K562 (cell line): ENCODE data around the gene DLX4. TPM values are rescaled to one million over a fixed set of nuclear protein-coding genes. Genes with fewer than 3 reads are reported as not detected.

Source experiments
- ATAC-seq: fragments of 200-7000 bp; cut with Tn5 transposase; 3 replicates; pipeline ENCODE4 v1.9.1; 2020; ENCODE audit warnings: moderate library complexity
- BruUV-seq: library from RNA; stranded (reverse); fragments of 400-500 nt; replicated peaks from 2 replicates; lab custom pipeline; 2021; lab: Mats Ljungman, UMichigan
- CTCF ChIA-PET: fragments of 300-600 bp; formaldehyde crosslinking; extraction: SDS; loops from one replicate; lab custom pipeline; 2021; ENCODE audit warnings: low intra/inter-chr PET ratio; lab: Yijun Ruan, JAX
- POLR2A ChIA-PET: fragments of 300-600, 350-650 bp; sonication (Branson Sonifier 250); formaldehyde crosslinking; extraction: SDS; loops from one replicate; lab custom pipeline; 2021; ENCODE audit warnings: antibody characterized with exemption, inconsistent platforms; lab: Yijun Ruan, JAX
- DNase-seq, 4 experiments: peaks; one replicate each; pipeline versions ENCODE4 v3.0.0 to v3.0.0-alpha.2; 2011 to 2018; ENCODE audit warnings: low spot score in 3 of 4, mixed read lengths in 3 of 4; ENCODE audit errors: extremely low read depth in 1 of 4
- FAIRE-seq: peaks from 2 replicates; lab custom pipeline; 2011; peaks lifted over from hg19 to GRCh38; lab: Jason Lieb, UNC
- H2AFZ ChIP-seq: 2 replicates; pipeline ENCODE4 v1.6.0; 2011; ENCODE audit warnings: low read depth, low read length, control low read depth, inconsistent platforms
- H3K27ac ChIP-seq: fragments of 200-600 bp; 3 replicates; pipeline ENCODE4 v1.8.0; 2011; ENCODE audit warnings: low read depth, mild to moderate bottlenecking, control low read depth, inconsistent platforms, low read length, moderate library complexity, mixed read lengths; ENCODE audit errors: extremely low read depth
- H3K27me3 ChIP-seq, 2 experiments: fragments of 300-600 bp in 1 of 2; 2 replicates in 1 of 2; 3 replicates in 1 of 2; pipeline versions ENCODE4 v1.6.0 to v1.8.0; 2011; ENCODE audit warnings: inconsistent platforms in 2 of 2, low read length in 2 of 2, mild to moderate bottlenecking in 1 of 2, mixed read lengths in 1 of 2, moderate library complexity in 1 of 2; ENCODE audit not compliant: control insufficient read depth in 2 of 2, insufficient read depth in 2 of 2
- H3K36me3 ChIP-seq: fragments of 300-600 bp; 3 replicates; pipeline ENCODE4 v1.8.0; 2011; ENCODE audit warnings: mild to moderate bottlenecking, low read length, inconsistent platforms; ENCODE audit not compliant: control insufficient read depth, insufficient read depth
- H3K4me1 ChIP-seq, 2 experiments: fragments of 200-600 bp in 1 of 2; replicated peaks in 1 of 2; 2 replicates in 1 of 2; 3 replicates in 1 of 2; pipeline versions ENCODE4 v1.5.1 to v1.8.0; 2011; ENCODE audit warnings: inconsistent platforms in 2 of 2, low read length in 2 of 2, mild to moderate bottlenecking in 1 of 2, mixed read lengths in 1 of 2, moderate library complexity in 1 of 2; ENCODE audit not compliant: control insufficient read depth in 2 of 2, insufficient read depth in 2 of 2
- H3K4me2 ChIP-seq: 2 replicates; pipeline ENCODE4 v1.6.1; 2011; ENCODE audit warnings: low read length, control low read depth, inconsistent platforms, mixed read lengths; ENCODE audit not compliant: insufficient read depth
- H3K4me3 ChIP-seq: fragments of 200-600 bp; sonication (generic), shearing (Covaris generic); 2 replicates; pipeline ENCODE4 v1.5.1; 2016; ENCODE audit warnings: control low read depth, inconsistent platforms
- H3K79me2 ChIP-seq: fragments of 200-600 bp; 3 replicates; pipeline ENCODE4 v1.8.0; 2011; ENCODE audit warnings: low read length, inconsistent platforms; ENCODE audit not compliant: control insufficient read depth, insufficient read depth
- H3K9ac ChIP-seq, 2 experiments: 2 replicates each; pipeline versions ENCODE4 v1.6.0 to v1.6.1; 2011; ENCODE audit warnings: low read depth in 2 of 2, low read length in 2 of 2, control low read depth in 1 of 2, inconsistent platforms in 1 of 2, mild to moderate bottlenecking in 1 of 2, mixed read lengths in 1 of 2; ENCODE audit not compliant: insufficient read depth in 1 of 2
- H3K9me1 ChIP-seq: one replicate; pipeline ENCODE4 v1.6.0; 2011; ENCODE audit warnings: inconsistent platforms, mild to moderate bottlenecking, low read length, moderate library complexity; ENCODE audit not compliant: control insufficient read depth, insufficient read depth
- H3K9me3 ChIP-seq: replicated peaks from 2 replicates; pipeline ENCODE4 v1.5.1; 2011; ENCODE audit warnings: low read depth, low read length, inconsistent platforms; ENCODE audit not compliant: control insufficient read depth, insufficient read depth
- H4K20me1 ChIP-seq: replicated peaks from 2 replicates; pipeline ENCODE4 v1.6.1; 2011; ENCODE audit warnings: low read length, inconsistent platforms, mixed read lengths; ENCODE audit not compliant: control insufficient read depth, insufficient read depth
- CBFA2T3 ChIP-seq: fragments of 450-650 bp; IDR thresholded peaks from 2 replicates; pipeline ENCODE4 v1.6.1; 2017
- HMGN3 ChIP-seq: IDR thresholded peaks from 2 replicates; pipeline ENCODE4 v1.6.1; 2011; ENCODE audit warnings: borderline replicate concordance, low read depth, mild to moderate bottlenecking, mixed read lengths, low read length; ENCODE audit not compliant: insufficient read length; ENCODE audit errors: extremely low read depth
- MNT ChIP-seq, 2 experiments: fragments of 450-650 bp; conservative IDR thresholded peaks; 2 replicates each; pipeline ENCODE4 v1.6.1; 2017; ENCODE audit warnings: mild to moderate bottlenecking in 2 of 2, moderate library complexity in 2 of 2
- PML ChIP-seq: IDR thresholded peaks from 2 replicates; pipeline ENCODE4 v1.6.1; 2012; ENCODE audit warnings: low read length, inconsistent platforms
- RFX5 ChIP-seq: IDR thresholded peaks from 2 replicates; pipeline ENCODE4 v1.6.1; 2011; ENCODE audit warnings: low read depth, mild to moderate bottlenecking, improper control_type of control experiment, low read length
- TAF7 ChIP-seq: fragments of 450-650 bp; IDR thresholded peaks from 2 replicates; pipeline ENCODE4 v1.6.1; 2016; ENCODE audit warnings: missing genetic modification characterization, missing compliant biosample characterization
- THRAP3 ChIP-seq: fragments of 450-650 bp; IDR thresholded peaks from 2 replicates; pipeline ENCODE4 v1.6.1; 2016; ENCODE audit warnings: mild to moderate bottlenecking, inconsistent platforms, borderline replicate concordance
- ZNF561 ChIP-seq: fragments of 450-650 bp; formaldehyde crosslinking; conservative IDR thresholded peaks from 2 replicates; pipeline ENCODE4 v1.4.0; 2020; ENCODE audit warnings: mild to moderate bottlenecking, moderate library complexity
- WGBS: fragments of 100-300 bp; shearing (Covaris generic); methylation state at CpG from one replicate; pipeline ENCODE4 v1.1.6; 2016; ENCODE audit warnings: low coverage, mixed read lengths; ENCODE audit not compliant: insufficient coverage; ENCODE audit errors: missing lambda C conversion rate; 5-methylcytosine and 5-hydroxymethylcytosine counted together
- in situ Hi-C: fragments of 300-500 bp; cut with MboI; formaldehyde crosslinking; loops from 4 replicates; pipeline ENCODE4 v1.15.0; 2018; ENCODE audit warnings: inconsistent platforms, mixed read lengths
- intact Hi-C: fragments of 100-400 bp; cut with micrococcal nuclease; formaldehyde crosslinking; loops from 2 replicates; pipeline ENCODE4 v1.14.2; 2022
- polyA plus RNA-seq, 8 experiments: library from polyadenylated mRNA; depleted of rRNA in 4 of 8; stranded (reverse) in 5 of 8; unstranded in 3 of 8; fragments of >200 nt; fragmentation: Nextera tagmentation in 2 of 8; fragmentation: Illumina TruSeq in 1 of 8; extraction: Ambion mirVana in 2 of 8; extraction: Trizol in 1 of 8; gene quantifications; 2 replicates each; pipeline versions ENCODE4 v1.2.1 to v1.2.3, GENCODE V29; 2011 to 2014; ENCODE audit warnings: inconsistent platforms in 1 of 8, missing spikeins in 1 of 8
- total RNA-seq, 7 experiments: library from RNA; depleted of rRNA in 6 of 7; stranded (reverse); fragments of >200 nt in 6 of 7; fragmentation: Illumina TruSeq in 2 of 7; extraction: Trizol in 2 of 7; gene quantifications; 2 replicates each; pipeline versions ENCODE4 v1.2.1 to v1.2.3, GENCODE V29; 2011 to 2021; ENCODE audit warnings: low replicate concordance in 1 of 7
- TF ChIP-seq, protein P1 (sequence below), 2 experiments: fragments of 450-650 bp in 1 of 2; sonication (generic) in 1 of 2; formaldehyde crosslinking; conservative IDR thresholded peaks; 2 replicates each; pipeline versions ENCODE4 v1.4.0 to v1.8.1; 2020 to 2022; ENCODE audit warnings: mild to moderate bottlenecking in 1 of 2, missing genetic modification reagents in 1 of 2

Gene DLX4
- total and polyA plus RNA-seq, 9 of the 15 experiments (the other 6 are each of a cell fraction or from before 2014, with no cell fraction given), result 0.15 to 2.2 (median 0.58) TPM

DNA sequence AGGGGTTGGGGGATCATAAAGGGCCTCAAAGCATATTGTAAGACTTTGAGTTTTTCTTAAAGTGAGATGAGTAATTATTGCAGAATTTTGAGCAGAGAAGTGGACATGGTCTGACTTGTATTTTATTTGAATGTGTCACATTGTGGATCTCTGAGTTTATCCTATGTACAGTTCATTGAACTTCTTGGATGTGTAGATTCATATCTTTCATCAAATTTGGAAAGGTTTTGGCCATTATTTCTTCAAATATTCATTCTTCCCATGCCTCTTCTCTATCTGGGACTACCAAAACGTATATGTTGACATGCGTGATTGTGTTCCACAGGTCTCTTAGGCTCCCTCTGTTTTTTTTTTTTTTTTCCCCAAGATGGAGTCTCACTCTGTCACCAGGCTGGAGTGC is 40.3 kb downstream of the DLX4 start:
- no peak for ATAC-seq
- CTCF ChIA-PET, result no interaction called here
- peaks cover 0 to under 1% of the 10 kb centered on the region in 2 experiments; a peak in 1 of 5 replicates for H3K27me3 ChIP-seq
- FAIRE-seq, result no peak
- H3K4me1 ChIP-seq, result no peaks in the 10 kb centered on the region
- no peaks in the 10 kb centered on the region for H4K20me1 ChIP-seq
- no peak overlapping the region for H3K9ac ChIP-seq
- H3K4me2 ChIP-seq, result no peak overlapping the region
- H3K4me3 ChIP-seq, result no peak overlapping the region
- intact Hi-C loops, result no loop called here
- H3K79me2 ChIP-seq, result no peaks in the 10 kb centered on the region
- BruUV-seq, result no TSS peak
- WGBS, result 0% methylated on average over 2 of the region's 2 CpGs
- H3K9me3 ChIP-seq, result 0 out of 2 replicates have a peak, but pooled peaks cover 2% of the 10 kb centered on the region
- no peaks in the 10 kb centered on the region for H3K9me1 ChIP-seq
- DNase-seq, result no peak
- no peak overlapping the region for H3K27ac ChIP-seq
- TF ChIP-seq, protein P1, sequence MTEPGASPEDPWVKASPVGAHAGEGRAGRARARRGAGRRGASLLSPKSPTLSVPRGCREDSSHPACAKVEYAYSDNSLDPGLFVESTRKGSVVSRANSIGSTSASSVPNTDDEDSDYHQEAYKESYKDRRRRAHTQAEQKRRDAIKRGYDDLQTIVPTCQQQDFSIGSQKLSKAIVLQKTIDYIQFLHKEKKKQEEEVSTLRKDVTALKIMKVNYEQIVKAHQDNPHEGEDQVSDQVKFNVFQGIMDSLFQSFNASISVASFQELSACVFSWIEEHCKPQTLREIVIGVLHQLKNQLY (CRISPR knock-in tag; conservative IDR thresholded peaks at IDR 0.05), result no peak
- no peak for TF ChIP-seq THRAP3
- no peak for TF ChIP-seq CBFA2T3
- no peak for TF ChIP-seq PML
- TF ChIP-seq MNT (conservative IDR thresholded peaks at IDR 0.05), result no peak
- no peak for TF ChIP-seq ZNF561 (CRISPR knock-in tag)
- TF ChIP-seq TAF7 (tag), result no peak
- TF ChIP-seq RFX5, result no peak
- no peak for TF ChIP-seq HMGN3
- TF ChIP-seq, all 486 proteins: peak for 0
- no peak overlapping the region for H2AFZ ChIP-seq
- POLR2A ChIA-PET, result no interaction called here
- H3K36me3 ChIP-seq, result no peaks in the 10 kb centered on the region
- in situ Hi-C loops, result no loop called here
